Activated CD4-positive, alpha-beta T cell treated with anti-CD3 and anti-CD28 coated beads, Interleukin-2, amount 10 ng/mL, durations not matched to agents 24 days and 14 days (primary cell): Measurements from ENCODE around the gene CTSD. TPM values are rescaled to one million over a fixed set of nuclear protein-coding genes. Genes with fewer than 3 reads are reported as not detected.

Source experiments
- DNase-seq: peaks from one replicate; pipeline ENCODE4 v3.0.0; 2022
- H3K27ac Mint-ChIP-seq: one replicate; pipeline ENCODE4 v1.8.0; 2022; ENCODE audit warnings: mild to moderate bottlenecking, mixed read lengths
- H3K27me3 Mint-ChIP-seq: one replicate; pipeline ENCODE4 v1.8.0; 2022; ENCODE audit warnings: mixed read lengths
- H3K36me3 Mint-ChIP-seq: one replicate; pipeline ENCODE4 v1.8.0; 2022; ENCODE audit warnings: low read depth, mild to moderate bottlenecking, mixed read lengths
- H3K4me1 Mint-ChIP-seq: one replicate; pipeline ENCODE4 v1.8.0; 2021; ENCODE audit warnings: mixed read lengths
- H3K4me3 Mint-ChIP-seq: one replicate; pipeline ENCODE4 v1.8.0; 2022; ENCODE audit warnings: mild to moderate bottlenecking, moderate library complexity, mixed read lengths
- H3K9me3 Mint-ChIP-seq: one replicate; pipeline ENCODE4 v1.8.0; 2021; ENCODE audit warnings: mixed read lengths
- intact Hi-C: fragments of 100-400 bp; cut with micrococcal nuclease; formaldehyde crosslinking; loops from one replicate; pipeline ENCODE4 v1.15.1; 2023
- total RNA-seq: library from RNA; stranded (reverse); gene quantifications from 2 replicates; pipeline ENCODE4 v1.2.3, GENCODE V29; 2022

CTSD gene
- total RNA-seq, 1 donor from 2014 or later: 59.8 TPM

- H3K4me1 Mint-ChIP-seq: no peaks in the 10 kb centered on the region
- H3K27me3 Mint-ChIP-seq: peaks cover 7% of the 10 kb centered on the region
- no peak overlapping the region for H3K4me3 Mint-ChIP-seq
- DNase-seq: no peak
- no peaks in the 10 kb centered on the region for H3K36me3 Mint-ChIP-seq
- intact Hi-C loops: no loop called here
- H3K27ac Mint-ChIP-seq: no peak overlapping the region
- H3K9me3 Mint-ChIP-seq: peaks cover 5% of the 10 kb centered on the region
Measured at GRCh38 chr11:1743585-1744136, 20.1 kb downstream of the CTSD start.

- intact Hi-C loops: no loop called here
- no peak for DNase-seq
- Mint-ChIP-seq H3K4me3 (no peak overlapping the region), H3K27ac (no peak overlapping the region), H3K9me3 (peaks cover 10% of the 10 kb centered on the region), H3K36me3 (no peaks in the 10 kb centered on the region), H3K27me3 (peaks cover 3% of the 10 kb centered on the region), H3K4me1 (no peaks in the 10 kb centered on the region)
Measured at GRCh38 chr11:1742869-1743584, 20.7 kb downstream of the CTSD start.

- H3K4me1 Mint-ChIP-seq: no peaks in the 10 kb centered on the region
- DNase-seq: no peak
Measured at GRCh38 chr11:1742371-1742770, 21.4 kb downstream of the CTSD start.

GRCh38 chr11:1741741-1742140, 22.0 kb downstream of the CTSD start:
- peaks cover 16% of the 10 kb centered on the region for H3K9me3 Mint-ChIP-seq
- no peak overlapping the region for H3K4me3 Mint-ChIP-seq
- no peaks in the 10 kb centered on the region for H3K36me3 Mint-ChIP-seq
- H3K4me1 Mint-ChIP-seq: no peaks in the 10 kb centered on the region
- no peak for DNase-seq
- intact Hi-C loops: no loop called here
- H3K27ac Mint-ChIP-seq: no peak overlapping the region
- H3K27me3 Mint-ChIP-seq: peaks cover 3% of the 10 kb centered on the region

More at GRCh38 chr11:1742371-1742770, 21.4 kb downstream of the CTSD start:
- Mint-ChIP-seq H3K9me3 (peaks cover 15% of the 10 kb centered on the region), H3K36me3 (no peaks in the 10 kb centered on the region), H3K4me3 (no peak overlapping the region), H3K27ac (no peak overlapping the region), H3K27me3 (peaks cover 3% of the 10 kb centered on the region)
- intact Hi-C loops: no loop called here

GRCh38 chr11:1740786-1741530, 22.8 kb downstream of the CTSD start:
- Mint-ChIP-seq H3K36me3 (peaks cover 2% of the 10 kb centered on the region), H3K9me3 (peaks cover 20% of the 10 kb centered on the region), H3K27me3 (peaks cover 3% of the 10 kb centered on the region), H3K4me3 (no peak overlapping the region), H3K27ac (no peak overlapping the region), H3K4me1 (no peaks in the 10 kb centered on the region)
- DNase-seq: no peak
- intact Hi-C loops: no loop called here

- peaks cover 3% of the 10 kb centered on the region for H3K27me3 Mint-ChIP-seq
- peaks cover 24% of the 10 kb centered on the region for H3K9me3 Mint-ChIP-seq
- no peak for DNase-seq
- intact Hi-C loops: no loop called here
- H3K4me1 Mint-ChIP-seq: no peaks in the 10 kb centered on the region
- no peak overlapping the region for H3K27ac Mint-ChIP-seq
- no peak overlapping the region for H3K4me3 Mint-ChIP-seq
- H3K36me3 Mint-ChIP-seq: peaks cover 2% of the 10 kb centered on the region
Measured at GRCh38 chr11:1739576-1739975, 24.2 kb downstream of the CTSD start.

GRCh38 chr11:1738380-1738779, 25.3 kb downstream of the CTSD start:
- H3K4me1 Mint-ChIP-seq: peaks cover 1% of the 10 kb centered on the region
- peaks cover 2% of the 10 kb centered on the region for H3K36me3 Mint-ChIP-seq
- peaks cover 24% of the 10 kb centered on the region for H3K9me3 Mint-ChIP-seq
- peaks cover 3% of the 10 kb centered on the region for H3K27me3 Mint-ChIP-seq
- intact Hi-C loops: no loop called here
- H3K27ac Mint-ChIP-seq: no peak overlapping the region
- H3K4me3 Mint-ChIP-seq: no peak overlapping the region
- no peak for DNase-seq

GRCh38 chr11:1737080-1737757, 26.5 kb downstream of the CTSD start:
- intact Hi-C loops: no loop called here
- peaks cover 24% of the 10 kb centered on the region for H3K9me3 Mint-ChIP-seq
- H3K36me3 Mint-ChIP-seq: peaks cover 2% of the 10 kb centered on the region
- H3K4me1 Mint-ChIP-seq: peaks cover 1% of the 10 kb centered on the region
- H3K27me3 Mint-ChIP-seq: peaks cover 3% of the 10 kb centered on the region
- no peak for DNase-seq
- H3K4me3 Mint-ChIP-seq: no peak overlapping the region
- no peak overlapping the region for H3K27ac Mint-ChIP-seq

GRCh38 chr11:1736447-1736992, 27.2 kb downstream of the CTSD start:
- Mint-ChIP-seq H3K9me3 (peaks cover 24% of the 10 kb centered on the region), H3K4me1 (peaks cover 1% of the 10 kb centered on the region), H3K36me3 (peaks cover 2% of the 10 kb centered on the region), H3K4me3 (no peak overlapping the region), H3K27ac (no peak overlapping the region), H3K27me3 (peaks cover 3% of the 10 kb centered on the region)
- no peak for DNase-seq
- intact Hi-C loops: no loop called here

GRCh38 chr11:1735271-1735670, 28.5 kb downstream of the CTSD start:
- H3K36me3 Mint-ChIP-seq: peaks cover 2% of the 10 kb centered on the region
- intact Hi-C loops: no loop called here
- H3K27me3 Mint-ChIP-seq: peaks cover 3% of the 10 kb centered on the region
- peaks cover 27% of the 10 kb centered on the region for H3K9me3 Mint-ChIP-seq
- H3K27ac Mint-ChIP-seq: no peak overlapping the region
- DNase-seq: no peak
- no peak overlapping the region for H3K4me3 Mint-ChIP-seq
- peaks cover 1% of the 10 kb centered on the region for H3K4me1 Mint-ChIP-seq

GRCh38 chr11:1734641-1735081, 29.1 kb downstream of the CTSD start:
- Mint-ChIP-seq H3K4me3 (no peak overlapping the region), H3K27ac (no peak overlapping the region), H3K4me1 (peaks cover 3% of the 10 kb centered on the region), H3K9me3 (peaks cover 27% of the 10 kb centered on the region), H3K36me3 (peaks cover 2% of the 10 kb centered on the region), H3K27me3 (peaks cover 6% of the 10 kb centered on the region)
- no peak for DNase-seq
- intact Hi-C loops: no loop called here

- Mint-ChIP-seq H3K36me3 (peaks cover 2% of the 10 kb centered on the region), H3K4me1 (peaks cover 5% of the 10 kb centered on the region), H3K27me3 (peaks cover 4% of the 10 kb centered on the region), H3K4me3 (no peak overlapping the region), H3K27ac (no peak overlapping the region), H3K9me3 (peaks cover 27% of the 10 kb centered on the region)
- intact Hi-C loops: no loop called here
- no peak for DNase-seq
Measured at GRCh38 chr11:1733716-1734640, 29.7 kb downstream of the CTSD start.
